Measurements from ENCODE around the gene XRCC2.

DNA sequence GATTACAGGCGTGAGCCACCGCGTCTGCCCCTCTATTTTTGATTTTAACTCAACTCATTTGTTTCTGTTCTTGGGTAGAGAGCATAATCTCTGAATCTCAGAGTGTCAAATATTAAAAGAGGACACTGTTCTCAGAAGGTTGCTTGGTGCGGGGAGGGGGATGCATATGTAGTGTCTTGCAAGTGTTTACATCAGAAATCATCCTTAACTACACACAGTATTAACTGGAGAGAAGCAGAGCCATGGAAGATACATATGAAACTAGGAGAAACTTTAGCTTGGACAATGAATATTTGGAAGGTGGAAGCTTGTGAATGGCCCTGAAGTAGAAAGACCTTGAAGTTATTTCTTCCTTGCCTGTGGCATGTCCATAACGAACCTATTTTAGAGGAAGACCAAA is 57.5 kb downstream of the XRCC2 start:
- TF ChIP-seq SIN3A (conservative IDR thresholded peaks at IDR 0.05 in 1 of 2, IDR thresholded peaks at IDR 0.05 in 1 of 2; ENCODE audit: low read depth in 1 of 2, low read length in 2 of 2) (no peak), EP300 (IDR thresholded peaks at IDR 0.05; ENCODE audit: borderline replicate concordance in 1 of 2, low read depth in 2 of 2, low read length in 2 of 2) (no peak), BRCA1 (IDR thresholded peaks at IDR 0.05; ENCODE audit: low read depth, low read length) (no peak), EZH2 (IDR thresholded peaks at IDR 0.05; ENCODE audit: low read depth, low read length, severe bottlenecking) (no peak), CTCF (IDR thresholded peaks at IDR 0.05; ENCODE audit: control extremely low read depth in 1 of 3, insufficient read depth in 1 of 3, low read depth in 1 of 3, low read length in 3 of 3) (no peak), TEAD4 (IDR thresholded peaks at IDR 0.05; ENCODE audit: low read depth, low read length) (no peak), JUND (IDR thresholded peaks at IDR 0.05; ENCODE audit: low read length) (no peak), POLR2A (IDR thresholded peaks at IDR 0.05; ENCODE audit: control extremely low read depth in 1 of 2, low read depth in 2 of 2, low read length in 2 of 2) (no peak), SP1 (IDR thresholded peaks at IDR 0.05; ENCODE audit: low read depth, low read length) (no peak), GTF2F1 (IDR thresholded peaks at IDR 0.05; ENCODE audit: borderline replicate concordance, low read depth, low read length) (no peak), ATF2 (IDR thresholded peaks at IDR 0.05; ENCODE audit: low read length) (no peak), TAF1 (IDR thresholded peaks at IDR 0.05; ENCODE audit: low read depth, low read length) (no peak), CBX8 (IDR thresholded peaks at IDR 0.05; ENCODE audit: borderline replicate concordance, low read depth, low read length) (no peak)

Measured in H1 (cell line).